ENCODE measurements around the gene CD300A. TPM values are rescaled to one million over a fixed set of nuclear protein-coding genes. Genes with fewer than 3 reads are reported as not detected.

CD300A gene
- total RNA-seq, 1 donor from 2014 or later: not detected

- no peak for TF ChIP-seq CTCF (conservative IDR thresholded peaks at IDR 0.05; ENCODE audit: low read depth, low read length)
- peak overlapping the region; percentile 98 for H3K4me3 ChIP-seq (ENCODE audit: low read depth, low read length)
- no peak for DNase-seq (ENCODE audit: low read depth)
Measured at GRCh38 chr17:74432424-74432690, 34.1 kb upstream of the CD300A start.

GRCh38 chr17:74432766-74433391, 33.6 kb upstream of the CD300A start:
- no peak for TF ChIP-seq CTCF (conservative IDR thresholded peaks at IDR 0.05; ENCODE audit: low read depth, low read length)
- no peak for DNase-seq (ENCODE audit: low read depth)
- peak overlapping the region; percentile 98 for H3K4me3 ChIP-seq (ENCODE audit: low read depth, low read length)

GRCh38 chr17:74433421-74434121, 32.9 kb upstream of the CD300A start:
- no peak for DNase-seq (ENCODE audit: low read depth)
- peak; percentile 58 for TF ChIP-seq CTCF (conservative IDR thresholded peaks at IDR 0.05; ENCODE audit: low read depth, low read length)
- peak overlapping the region; percentile 98 for H3K4me3 ChIP-seq (ENCODE audit: low read depth, low read length)

- no peak for DNase-seq (ENCODE audit: low read depth)
- H3K4me3 ChIP-seq (ENCODE audit: low read depth, low read length): peak overlapping the region; percentile 46
- TF ChIP-seq CTCF (conservative IDR thresholded peaks at IDR 0.05; ENCODE audit: low read depth, low read length): no peak
Measured at GRCh38 chr17:74435775-74436359, 30.6 kb upstream of the CD300A start.

GRCh38 chr17:74437702-74438101, 28.7 kb upstream of the CD300A start:
- TF ChIP-seq CTCF (conservative IDR thresholded peaks at IDR 0.05; ENCODE audit: low read depth, low read length): peak; percentile 95
- no peak for DNase-seq (ENCODE audit: low read depth)
- no peak overlapping the region for H3K4me3 ChIP-seq (ENCODE audit: low read depth, low read length)

GRCh38 chr17:74439691-74440567, 26.5 kb upstream of the CD300A start:
- no peak for TF ChIP-seq CTCF (conservative IDR thresholded peaks at IDR 0.05; ENCODE audit: low read depth, low read length)
- DNase-seq (ENCODE audit: low read depth): no peak
- H3K4me3 ChIP-seq (ENCODE audit: low read depth, low read length): no peak overlapping the region

All from epithelial cell of proximal tubule (primary cell).